Activated CD4-positive, alpha-beta T cell treated with anti-CD3 and anti-CD28 coated beads, Interleukin-2, amount 50 U/mL, for 16 hours (primary cell): ENCODE measurements around the gene RASGEF1C.
A peak's percentile ranks its signal among the peaks of the same experiment; 100 is the strongest.
"Not testable (repeated sequence)": the region's sequence is repeated elsewhere in the genome, so short reads cannot be mapped to it uniquely, and the experiment has no call there.

Experiments
- DNase-seq: peaks from one replicate; pipeline ENCODE4 v3.0.0-alpha.2; 2020

The RASGEF1C gene

GRCh38 chr5:180210961-180211760 lies 2.1 kb upstream of the RASGEF1C start:
- no peak for DNase-seq

GRCh38 chr5:180210077-180210476 lies 1.1 kb upstream of the RASGEF1C start:
- not testable (repeated sequence) for DNase-seq

GRCh38 chr5:180208435-180209081 lies 453 bp downstream of the RASGEF1C start:
- peak; percentile 13 for DNase-seq

- DNase-seq = no peak
Measured at GRCh38 chr5:180208038-180208434, 975 bp downstream of the RASGEF1C start.

GRCh38 chr5:180207593-180207992 lies 1.4 kb downstream of the RASGEF1C start:
- DNase-seq = no peak

- DNase-seq = peak; percentile 30
Measured at GRCh38 chr5:180206993-180207392, 2.0 kb downstream of the RASGEF1C start.

- no peak for DNase-seq
Measured at GRCh38 chr5:180205916-180206315, 3.1 kb downstream of the RASGEF1C start.

GRCh38 chr5:180204276-180204819 lies 4.7 kb downstream of the RASGEF1C start:
- no peak for DNase-seq

- no peak for DNase-seq
Measured at GRCh38 chr5:180202939-180203573, 6.0 kb downstream of the RASGEF1C start.

- DNase-seq = no peak
Measured at GRCh38 chr5:180201051-180201987, 7.7 kb downstream of the RASGEF1C start.

- DNase-seq = no peak
Measured at GRCh38 chr5:180199390-180199789, 9.6 kb downstream of the RASGEF1C start.

- DNase-seq = no peak
Measured at GRCh38 chr5:180198208-180198607, 10.8 kb downstream of the RASGEF1C start.

- DNase-seq = no peak
Measured at GRCh38 chr5:180197016-180197702, 11.9 kb downstream of the RASGEF1C start.

GRCh38 chr5:180194410-180195345 lies 14.3 kb downstream of the RASGEF1C start:
- no peak for DNase-seq

- no peak for DNase-seq
Measured at GRCh38 chr5:180193749-180194375, 15.1 kb downstream of the RASGEF1C start.

- DNase-seq = no peak
Measured at GRCh38 chr5:180191716-180192115, 17.3 kb downstream of the RASGEF1C start.

GRCh38 chr5:180187767-180188166 lies 21.2 kb downstream of the RASGEF1C start:
- no peak for DNase-seq

- no peak for DNase-seq
Measured at GRCh38 chr5:180180846-180181245, 28.2 kb downstream of the RASGEF1C start.

GRCh38 chr5:180180421-180180820 lies 28.6 kb downstream of the RASGEF1C start:
- no peak for DNase-seq
